CD4-positive, alpha-beta T cell treated with Interleukin-17A for 4 hours (primary cell): Measurements from ENCODE around the gene SERPINA6.
"Not testable (repeated sequence)": the region's sequence is repeated elsewhere in the genome, so short reads cannot be mapped to it uniquely, and the experiment has no call there.

ENCODE experiments used
- DNase-seq: peaks from one replicate; pipeline ENCODE4 v3.0.0-alpha.2; 2020; ENCODE audit warnings: mixed read lengths

Gene SERPINA6

GRCh38 chr14:94321421-94322271, 1.5 kb downstream of the SERPINA6 start:
- no peak for DNase-seq

- no peak for DNase-seq
Observed at GRCh38 chr14:94320243-94320642, 2.9 kb downstream of the SERPINA6 start.

GRCh38 chr14:94317259-94317658, 5.9 kb downstream of the SERPINA6 start:
- DNase-seq, result no peak

- no peak for DNase-seq
Observed at GRCh38 chr14:94316692-94317091, 6.4 kb downstream of the SERPINA6 start.

- no peak for DNase-seq
Observed at GRCh38 chr14:94314890-94315289, 8.2 kb downstream of the SERPINA6 start.

GRCh38 chr14:94313991-94314655, 9.0 kb downstream of the SERPINA6 start:
- no peak for DNase-seq

- no peak for DNase-seq
Observed at GRCh38 chr14:94312481-94313246, 10.5 kb downstream of the SERPINA6 start.

- no peak for DNase-seq
Observed at GRCh38 chr14:94310248-94310647, 12.9 kb downstream of the SERPINA6 start.

- no peak for DNase-seq
Observed at GRCh38 chr14:94309721-94310120, 13.4 kb downstream of the SERPINA6 start.

GRCh38 chr14:94307410-94307992, 15.6 kb downstream of the SERPINA6 start:
- DNase-seq, result no peak

GRCh38 chr14:94306047-94306978, 16.8 kb downstream of the SERPINA6 start:
- DNase-seq, result no peak

- no peak for DNase-seq
Observed at GRCh38 chr14:94305620-94306019, 17.5 kb downstream of the SERPINA6 start.

- no peak for DNase-seq
Observed at GRCh38 chr14:94304243-94304642, 18.9 kb downstream of the SERPINA6 start.

GRCh38 chr14:94303111-94303510, 20.0 kb downstream of the SERPINA6 start:
- DNase-seq, result no peak

GRCh38 chr14:94298130-94298529, 25.0 kb downstream of the SERPINA6 start:
- no peak for DNase-seq

GRCh38 chr14:94296181-94296545, 27.0 kb downstream of the SERPINA6 start:
- DNase-seq, result not testable (repeated sequence)

- no peak for DNase-seq
Observed at GRCh38 chr14:94295360-94296180, 27.6 kb downstream of the SERPINA6 start.

GRCh38 chr14:94293578-94293924, 29.6 kb downstream of the SERPINA6 start:
- DNase-seq, result no peak

GRCh38 chr14:94292872-94293577, 30.1 kb downstream of the SERPINA6 start, which contains the start of gene SERPINA10:
Gene SERPINA10, minus strand, starts transcription at chr14:94293268. Its CDS starts 2,675 bp downstream, at chr14:94290593.
- no peak for DNase-seq

GRCh38 chr14:94292526-94292871, 30.6 kb downstream of the SERPINA6 start:
- no peak for DNase-seq
